Stimulated activated CD4-positive, alpha-beta T cell treated with anti-CD3 and anti-CD28 coated beads, TNF-alpha, amount 100 ng/mL, for 4 hours (primary cell): ENCODE results near the gene DHX16.

Experiments
- DNase-seq, 3 experiments: peaks; one replicate each; pipeline ENCODE4 v3.0.0-alpha.2; 2020; ENCODE audit warnings: low read depth in 3 of 3

The DHX16 gene

DNA sequence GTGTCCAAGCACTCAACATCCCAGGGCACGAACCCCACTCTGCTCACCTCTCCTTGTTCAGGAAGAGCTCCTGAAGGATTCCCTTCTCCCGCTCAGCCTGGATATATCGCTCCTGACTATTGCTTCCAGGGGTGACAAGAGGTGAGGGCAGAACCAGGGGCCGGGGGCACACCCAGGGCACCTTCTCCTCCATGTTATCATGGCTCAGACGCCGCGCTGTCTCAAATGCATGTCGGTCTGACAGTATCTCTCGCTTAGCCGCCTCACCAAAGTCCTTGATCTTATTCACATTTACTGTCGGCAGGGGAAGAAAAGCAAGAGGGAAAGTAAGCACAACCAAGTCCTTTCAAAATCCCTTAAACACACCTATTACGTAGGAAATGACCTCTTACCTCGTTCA lies 68.8 kb downstream of the DHX16 start:
- DNase-seq = no peak
